Epidermal melanocyte (primary cell): ENCODE results near the gene BLOC1S4.
"Not testable (repeated sequence)": the region's sequence is repeated elsewhere in the genome, so short reads cannot be mapped to it uniquely, and the experiment has no call there.

ENCODE experiments used
- DNase-seq: peaks from one replicate; pipeline ENCODE4 v3.0.0; 2011; ENCODE audit warnings: low spot score; ENCODE audit not compliant: insufficient read length

BLOC1S4 gene

DNA sequence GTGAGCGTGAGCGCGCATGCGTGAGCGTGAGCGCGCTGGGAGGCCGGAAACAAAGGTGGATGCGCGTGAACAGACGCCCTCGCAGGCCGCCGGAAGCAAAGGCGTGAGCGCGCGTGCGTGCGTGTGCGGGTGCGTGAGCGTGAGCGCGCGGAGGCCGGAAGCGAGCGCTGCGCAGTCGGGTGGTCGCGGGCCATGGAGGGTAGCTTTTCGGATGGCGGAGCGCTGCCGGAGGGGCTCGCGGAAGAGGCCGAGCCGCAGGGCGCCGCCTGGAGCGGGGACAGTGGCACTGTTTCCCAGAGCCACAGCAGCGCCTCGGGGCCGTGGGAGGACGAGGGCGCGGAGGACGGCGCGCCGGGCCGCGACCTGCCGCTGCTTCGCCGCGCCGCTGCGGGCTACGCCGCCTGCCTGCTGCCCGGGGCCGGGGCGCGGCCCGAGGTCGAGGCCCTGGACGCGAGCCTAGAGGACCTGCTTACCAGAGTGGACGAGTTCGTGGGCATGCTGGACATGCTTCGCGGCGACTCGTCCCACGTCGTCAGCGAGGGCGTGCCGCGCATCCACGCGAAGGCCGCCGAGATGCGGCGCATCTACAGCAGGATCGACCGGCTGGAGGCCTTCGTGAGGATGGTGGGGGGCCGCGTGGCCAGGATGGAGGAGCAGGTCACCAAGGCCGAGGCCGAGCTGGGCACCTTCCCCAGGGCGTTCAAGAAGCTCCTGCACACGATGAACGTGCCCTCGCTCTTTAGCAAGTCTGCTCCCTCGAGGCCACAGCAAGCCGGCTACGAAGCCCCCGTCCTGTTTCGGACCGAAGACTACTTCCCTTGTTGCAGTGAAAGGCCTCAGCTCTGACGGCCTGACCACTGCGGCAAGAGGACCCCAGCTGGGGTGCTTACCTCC is at the start of gene BLOC1S4:
TSS of gene BLOC1S4 (plus strand) at position 157 of the 894 bp plus-strand sequence. CDS start at position 193, 36 bp downstream.
- DNase-seq: peak; percentile 89

- DNase-seq: no peak
These were observed 47.6 kb upstream of the BLOC1S4 start for GRCh38 chr4:6668391-6668790.

- no peak for DNase-seq
These were observed 44.3 kb upstream of the BLOC1S4 start for GRCh38 chr4:6671648-6672047.

DNA sequence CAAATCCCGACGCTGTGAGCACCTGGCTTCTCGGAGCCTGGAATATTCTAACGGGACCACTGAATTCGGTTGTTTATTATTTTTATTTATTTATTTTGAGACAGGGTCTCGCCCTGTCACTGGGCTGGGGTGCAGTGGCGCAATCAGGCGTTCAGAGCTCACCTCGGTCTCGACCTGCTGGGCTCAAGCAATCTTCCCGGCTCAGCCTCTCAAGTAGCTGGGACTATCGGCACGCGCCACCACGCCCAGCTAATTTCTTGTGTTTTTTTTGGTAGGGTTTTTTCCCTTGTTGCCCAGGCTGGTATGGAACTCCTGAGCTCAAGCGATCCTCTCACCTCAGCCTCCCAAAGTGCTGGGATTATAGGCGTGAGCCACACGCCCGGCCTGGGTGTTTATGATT is 43.8 kb upstream of the BLOC1S4 start:
- no peak for DNase-seq

DNA sequence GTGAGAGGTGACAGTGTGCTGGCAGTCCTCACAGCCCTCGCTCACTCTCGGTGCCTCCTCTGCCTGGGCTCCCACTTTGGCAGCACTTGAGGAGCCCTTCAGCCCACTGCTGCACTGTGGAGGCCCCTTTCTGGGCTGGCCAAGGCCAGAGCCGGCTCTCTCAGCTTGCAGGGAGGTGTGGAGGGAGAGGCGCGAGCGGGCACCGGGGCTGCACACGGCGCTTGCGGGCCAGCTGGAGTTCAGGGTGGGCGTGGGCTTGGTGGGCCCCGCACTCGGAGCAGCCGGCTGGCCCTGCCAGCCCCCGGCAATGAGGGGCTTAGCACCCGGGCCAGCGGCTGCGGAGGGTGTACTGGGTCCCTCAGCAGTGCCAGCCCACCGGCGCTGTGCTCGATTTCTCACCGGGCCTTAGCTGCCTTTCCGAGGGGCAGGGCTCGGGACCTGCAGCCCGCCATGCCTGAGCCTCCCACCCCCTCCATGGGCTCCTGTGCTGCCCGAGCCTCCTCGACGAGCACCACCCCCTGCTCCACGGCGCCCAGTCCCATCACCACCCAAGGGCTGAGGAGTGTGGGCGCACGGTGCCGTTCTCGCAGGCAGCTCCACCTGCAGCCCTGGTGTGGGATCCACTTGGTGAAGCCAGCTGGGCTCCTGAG is 43.3 kb upstream of the BLOC1S4 start:
- not testable (repeated sequence) for DNase-seq

GRCh38 chr4:6673191-6673659 is 42.7 kb upstream of the BLOC1S4 start:
- DNase-seq: not testable (repeated sequence)

DNA sequence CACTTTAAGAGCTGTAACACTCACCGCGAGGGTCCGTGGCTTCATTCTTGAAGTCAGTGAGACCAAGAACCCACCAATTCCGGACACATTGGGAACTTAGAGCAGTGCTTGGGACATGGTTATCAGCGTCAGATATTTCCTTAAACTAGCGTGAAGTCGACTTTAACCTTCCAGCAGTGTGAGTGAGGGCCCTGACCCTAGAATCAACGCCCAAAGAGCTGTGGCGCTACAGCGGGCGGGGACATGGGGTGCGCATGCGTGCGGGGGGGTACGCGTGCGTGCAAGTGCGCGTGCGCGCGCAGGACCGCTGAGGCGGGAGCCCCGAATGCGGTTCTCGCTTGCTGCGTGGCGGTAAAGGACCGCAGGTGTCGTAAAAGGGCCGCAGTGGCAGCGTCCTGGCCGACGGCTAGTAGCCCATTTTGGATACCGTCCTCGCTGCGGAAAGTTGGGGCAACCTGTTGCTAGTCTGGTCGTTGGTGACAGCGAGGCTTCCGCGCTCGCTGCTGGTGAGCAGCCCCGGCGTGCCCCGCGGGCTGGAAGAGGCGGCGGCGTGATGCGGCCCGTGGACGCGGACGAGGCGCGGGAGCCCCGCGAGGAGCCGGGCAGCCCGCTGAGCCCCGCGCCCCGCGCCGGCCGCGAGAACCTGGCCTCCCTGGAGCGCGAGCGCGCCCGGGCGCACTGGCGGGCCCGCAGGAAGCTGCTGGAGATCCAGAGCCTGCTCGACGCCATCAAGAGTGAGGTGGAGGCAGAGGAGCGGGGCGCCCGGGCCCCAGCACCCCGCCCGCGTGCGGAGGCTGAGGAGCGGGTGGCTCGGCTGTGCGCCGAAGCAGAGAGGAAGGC is 42.1 kb upstream of the BLOC1S4 start:
- peak; percentile 97 for DNase-seq

GRCh38 chr4:6674500-6675149 is 41.3 kb upstream of the BLOC1S4 start:
- no peak for DNase-seq

DNA sequence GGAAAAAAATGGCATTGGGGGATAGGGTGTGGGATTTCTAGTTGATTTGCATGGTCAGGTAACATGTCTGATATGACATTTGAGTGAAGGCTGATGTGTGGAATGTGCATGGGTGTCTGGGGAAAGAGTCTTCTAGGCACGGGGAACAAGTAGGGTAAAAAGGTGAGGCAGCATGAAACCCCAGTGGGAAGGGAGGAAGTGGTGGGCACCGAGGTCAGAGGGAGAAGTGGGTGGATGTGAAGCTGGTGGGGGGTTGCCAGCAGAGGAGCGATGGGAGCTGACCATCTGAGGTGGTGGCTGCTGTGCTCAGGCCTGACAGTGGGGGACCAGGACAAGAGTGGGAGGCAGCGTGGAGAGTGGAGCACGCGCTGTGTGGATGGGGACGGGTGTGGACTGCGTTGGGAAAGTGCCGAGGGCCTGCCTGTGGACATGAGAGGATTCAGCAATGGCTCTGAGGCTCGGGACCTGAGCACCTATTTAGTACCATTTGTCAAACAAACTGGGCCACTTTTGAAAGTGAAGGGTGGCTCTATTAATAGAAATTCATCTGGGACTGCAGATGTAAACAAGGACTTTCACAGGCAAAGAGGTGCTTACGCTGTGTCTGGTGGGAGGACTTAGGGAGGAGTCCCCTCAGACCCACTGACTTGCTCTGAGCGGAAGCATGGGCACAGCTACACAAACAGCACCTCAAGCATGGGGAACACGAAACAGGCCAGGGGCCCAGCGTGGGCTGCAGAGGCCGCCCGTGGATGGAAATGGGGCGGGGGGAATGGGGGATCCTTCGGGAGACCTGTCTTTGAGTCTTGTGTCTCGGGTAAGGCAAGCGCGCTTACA is 39.0 kb upstream of the BLOC1S4 start:
- no peak for DNase-seq

DNA sequence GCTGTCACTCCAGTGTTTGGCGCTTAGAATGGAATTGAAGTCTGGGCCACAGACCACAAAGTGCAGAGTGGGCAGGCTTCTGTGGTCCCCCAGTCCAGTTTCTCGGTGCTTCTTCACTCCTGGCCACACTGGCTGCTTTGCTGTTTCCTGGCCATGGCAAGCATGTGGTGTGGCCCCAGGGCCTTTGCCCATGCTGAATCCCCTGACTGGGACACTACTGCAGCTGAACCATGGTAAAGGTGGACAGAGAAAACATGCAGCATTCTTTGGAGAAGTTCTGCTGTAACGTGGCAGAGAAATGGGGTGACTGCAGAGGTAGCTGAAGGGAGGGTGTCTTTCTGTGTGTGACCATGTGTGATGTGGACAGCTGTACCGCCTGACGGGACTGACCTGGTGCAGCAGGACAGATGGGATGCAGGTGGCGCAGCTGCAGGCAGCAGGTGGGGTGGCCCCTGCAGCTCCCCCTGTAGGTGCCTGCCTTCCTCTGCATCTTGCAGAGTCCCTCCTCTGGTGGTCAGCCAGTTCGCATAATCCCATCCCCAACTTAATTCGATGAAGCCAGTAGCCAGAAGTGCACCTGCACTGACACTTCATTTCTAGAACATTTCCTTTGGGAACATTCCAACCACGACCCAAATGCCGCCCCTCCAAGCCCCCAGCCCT is 35.5 kb upstream of the BLOC1S4 start:
- no peak for DNase-seq

GRCh38 chr4:6681191-6681590 is 34.8 kb upstream of the BLOC1S4 start:
- no peak for DNase-seq

GRCh38 chr4:6682862-6683590 is 32.9 kb upstream of the BLOC1S4 start:
- no peak for DNase-seq

GRCh38 chr4:6684656-6685055 is 31.3 kb upstream of the BLOC1S4 start:
- no peak for DNase-seq

DNA sequence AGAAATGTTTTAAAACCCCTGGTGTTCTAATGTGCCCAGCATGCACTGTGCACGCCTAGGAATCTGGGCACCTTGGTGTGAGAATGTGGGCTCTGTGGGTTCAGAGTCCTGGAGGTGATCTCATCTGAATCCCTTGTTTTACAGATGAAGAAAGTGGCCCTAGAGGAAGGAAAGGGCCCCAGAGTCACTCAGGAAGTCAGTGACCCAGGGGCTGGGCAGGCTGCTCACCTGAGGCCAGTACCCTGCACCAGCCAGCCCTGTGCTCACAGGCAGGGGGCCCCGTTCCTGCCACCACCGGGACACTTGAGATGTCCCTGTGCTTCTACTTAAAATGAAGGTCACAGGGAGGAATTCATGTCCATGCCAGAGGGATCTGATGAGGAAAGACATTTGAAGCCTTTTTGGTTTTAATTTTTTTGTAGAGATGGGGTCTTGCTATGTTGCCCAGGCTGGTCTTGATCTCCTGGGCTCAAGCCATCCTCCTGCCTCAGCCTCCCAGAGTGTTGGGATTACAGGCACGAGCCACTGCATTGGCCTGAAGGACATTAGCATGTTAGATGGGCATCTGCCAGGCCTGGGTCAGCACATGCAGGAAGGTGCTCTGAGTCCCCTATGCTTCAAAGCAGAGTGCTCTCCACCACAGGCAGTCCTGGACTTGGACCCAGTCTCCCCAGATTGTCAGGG is 29.7 kb upstream of the BLOC1S4 start:
- DNase-seq: no peak

DNA sequence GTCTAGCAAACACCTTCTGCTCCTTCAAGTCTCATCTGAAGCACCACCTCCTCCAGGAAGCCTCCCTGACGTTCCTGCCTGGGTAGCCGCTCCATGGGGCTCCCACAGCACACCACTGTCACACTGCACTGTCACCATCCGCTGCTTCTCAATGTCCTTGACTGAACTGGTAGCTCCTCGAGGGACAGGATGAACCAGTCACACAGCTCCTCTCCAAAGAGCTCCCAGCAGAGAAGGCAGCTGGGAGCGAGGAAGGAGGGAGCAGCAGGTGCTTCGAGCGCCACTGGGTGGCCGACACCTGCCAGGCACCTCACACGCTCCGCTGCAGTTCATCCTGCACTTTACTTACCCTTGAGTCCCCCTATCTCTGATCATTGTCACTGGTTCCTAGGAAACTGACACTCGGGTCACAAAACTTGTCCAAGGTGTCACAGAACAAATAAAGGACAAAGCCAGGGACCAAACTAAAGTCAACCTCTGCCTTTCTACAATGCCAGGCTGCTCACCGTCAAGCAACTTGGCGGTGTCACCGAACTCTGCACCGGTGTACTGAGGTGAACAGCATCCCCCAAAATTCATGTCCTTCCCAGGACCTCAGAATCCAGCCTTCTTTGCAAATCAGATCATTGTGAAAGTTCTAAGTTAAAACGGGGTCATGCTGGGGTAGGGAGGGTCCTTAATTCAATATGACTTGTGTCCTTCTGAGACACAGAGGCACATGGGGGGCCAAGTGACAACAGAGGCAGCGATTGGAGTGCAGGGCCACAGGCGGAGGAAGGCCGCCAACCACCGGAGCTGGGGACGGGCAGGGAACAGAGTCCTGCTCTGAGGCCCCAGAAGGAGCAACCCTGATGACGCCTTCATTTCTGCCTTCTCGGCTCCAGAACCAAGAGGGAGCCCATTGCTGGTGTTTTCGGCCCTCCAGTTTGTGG is 27.8 kb upstream of the BLOC1S4 start:
- no peak for DNase-seq

DNA sequence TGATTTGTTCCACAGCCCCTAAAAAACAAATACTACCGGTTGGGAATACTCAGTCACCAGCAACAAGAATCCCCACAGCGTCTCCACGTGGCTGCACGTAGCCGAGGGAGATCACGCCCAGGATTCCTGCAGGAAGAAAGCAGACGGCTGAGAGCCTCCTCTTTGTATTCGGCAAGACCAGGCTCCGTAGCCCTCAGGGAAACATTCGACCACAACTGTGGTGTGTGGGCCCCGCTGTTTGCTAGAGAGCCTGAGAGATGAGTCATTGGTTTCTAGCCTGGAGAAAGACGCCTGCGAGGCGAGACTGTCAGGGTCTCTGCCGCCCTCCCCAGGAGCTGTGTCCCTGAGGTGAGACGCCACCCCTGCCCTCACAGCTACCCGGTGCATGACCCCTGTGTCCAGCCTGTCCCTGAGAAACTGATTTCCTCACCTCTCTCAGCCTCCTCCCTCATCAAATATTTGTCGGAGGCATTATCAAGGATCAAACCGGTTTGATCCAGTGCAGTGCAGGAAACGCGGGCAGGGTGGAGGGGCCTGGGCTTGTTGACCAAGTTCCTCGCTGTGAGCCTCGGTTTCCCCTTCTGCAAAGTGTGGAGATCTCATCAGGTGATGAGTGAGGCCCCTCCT is 27.0 kb upstream of the BLOC1S4 start:
- peak; percentile 97 for DNase-seq

- DNase-seq: no peak
These were observed 26.4 kb upstream of the BLOC1S4 start for GRCh38 chr4:6689506-6689960.
